GM12872 (cell line): Measurements from ENCODE around the gene PCDH19.

Source experiments
- CTCF ChIP-seq: IDR thresholded peaks from 3 replicates; pipeline ENCODE4 v1.5.1; 2011; ENCODE audit warnings: low read depth, mild to moderate bottlenecking, low read length, moderate library complexity; ENCODE audit not compliant: insufficient read depth

The PCDH19 gene

GRCh38 chrX:100294965-100295364 lies 115.1 kb downstream of the PCDH19 start:
- no peak for TF ChIP-seq CTCF

GRCh38 chrX:100289066-100289558 lies 121.0 kb downstream of the PCDH19 start:
- no peak for TF ChIP-seq CTCF

- TF ChIP-seq CTCF: no peak
Observed at GRCh38 chrX:100277231-100277630, 132.8 kb downstream of the PCDH19 start.

GRCh38 chrX:100274916-100275315 lies 135.2 kb downstream of the PCDH19 start:
- no peak for TF ChIP-seq CTCF

GRCh38 chrX:100265179-100265578 lies 144.9 kb downstream of the PCDH19 start:
- TF ChIP-seq CTCF: no peak

GRCh38 chrX:100264200-100264599 lies 145.9 kb downstream of the PCDH19 start:
- TF ChIP-seq CTCF: no peak

- no peak for TF ChIP-seq CTCF
Observed at GRCh38 chrX:100263650-100264049, 146.4 kb downstream of the PCDH19 start.
